Heart left ventricle (tissue), 16 donors: ENCODE data around the gene VAPA. TPM values are rescaled to one million over a fixed set of nuclear protein-coding genes. Genes with fewer than 3 reads are reported as not detected.

ENCODE experiments used
- ATAC-seq, 4 donors: fragments of 200-7000 bp; cut with Tn5 transposase; one replicate each; pipeline ENCODE4 v1.9.1; 2020 to 2022; ENCODE audit warnings: moderate library complexity in 4 of 4, mild to moderate bottlenecking in 3 of 4, moderate number of reproducible peaks in 1 of 4
- DNase-seq, 5 donors: peaks; one replicate each; pipeline ENCODE4 v3.0.0-alpha.2; 2020
- H3K27ac ChIP-seq, 12 donors: fragments of 200-600 bp; sonication (generic) in 4 of 12; one replicate each; pipeline versions ENCODE4 v1.5.0 to v1.8.0; 2016 to 2022; ENCODE audit warnings: mild to moderate bottlenecking in 2 of 12
- H3K27me3 ChIP-seq, 9 donors: fragments of 200-600 bp; sonication (generic) in 2 of 9; one replicate each; pipeline versions ENCODE4 v1.5.1 to v1.8.0; 2016 to 2022; ENCODE audit warnings: mild to moderate bottlenecking in 3 of 9
- H3K36me3 ChIP-seq, 9 donors: fragments of 200-600 bp; sonication (generic) in 2 of 9; one replicate each; pipeline versions ENCODE4 v1.5.0 to v1.8.0; 2018 to 2022; ENCODE audit warnings: mild to moderate bottlenecking in 2 of 9
- H3K4me1 ChIP-seq, 12 donors: fragments of 200-600 bp; sonication (generic) in 4 of 12; one replicate each; pipeline versions ENCODE4 v1.5.0 to v1.8.0; 2016 to 2022; ENCODE audit warnings: mild to moderate bottlenecking in 3 of 12
- H3K4me3 ChIP-seq, 12 donors: fragments of 200-600 bp; sonication (generic) in 4 of 12; one replicate each; pipeline versions ENCODE4 v1.5.0 to v1.8.0; 2017 to 2022; ENCODE audit warnings: mild to moderate bottlenecking in 9 of 12, moderate library complexity in 4 of 12
- H3K9me3 ChIP-seq, 12 donors: fragments of 200-600 bp; sonication (generic) in 4 of 12; one replicate each; pipeline versions ENCODE4 v1.5.0 to v1.8.0; 2016 to 2022; ENCODE audit warnings: mild to moderate bottlenecking in 1 of 12
- POLR2A ChIP-seq, 2 donors: fragments of 450-650 bp; IDR thresholded peaks; one replicate each; pipeline ENCODE4 v1.6.1; 2017; ENCODE audit warnings: antibody characterized with exemption in 2 of 2, mild to moderate bottlenecking in 2 of 2, moderate library complexity in 2 of 2
- WGBS, 4 donors: extraction: QIAGEN DNeasy Blood & Tissue Kit in 2 of 4; methylation state at CpG; one replicate each; pipeline versions ENCODE4 v1.1.5 to v1.1.7; 2013 to 2018; 5-methylcytosine and 5-hydroxymethylcytosine counted together
- intact Hi-C, 10 donors: fragments of 100-400 bp; cut with DNase I; formaldehyde crosslinking; loops; one replicate each; pipeline versions ENCODE4 v1.11.1 to v1.14.2; 2022
- polyA plus RNA-seq, 2 donors: library from polyadenylated mRNA; stranded (reverse); fragments of 200-250 nt; gene quantifications; one replicate each; pipeline ENCODE4 v1.2.3, GENCODE V29; 2013
- total RNA-seq, 9 donors: library from RNA; depleted of rRNA in 2 of 9; stranded (reverse); fragments of >200 nt in 2 of 9; fragmentation: NEBNext Ultra II Directional in 3 of 9; extraction: Animal tissue kit (Norgen Biotek cat#: 25700) in 3 of 9; gene quantifications; one replicate each; pipeline versions ENCODE4 v1.1.0 to v1.2.4, GENCODE V29; 2016 to 2023
- TF ChIP-seq, protein P1 (sequence below), 12 donors: fragments of 200-600 bp; sonication (generic) in 4 of 12; IDR thresholded peaks; one replicate each; pipeline versions ENCODE4 v1.5.0 to v1.8.0; 2018 to 2022; ENCODE audit warnings: antibody characterized with exemption in 12 of 12, mild to moderate bottlenecking in 5 of 12
- donor health status: ischemic (EF 13 %, LVEDD 7.1; RV severe dilation, severe dysfunction).
- donor health status: healthy with polysubstance abuse.
- donor health status: DM: no; HTN: yes; CAD: no.
- donor health status: DM: no; HTN: no; CAD: no.
- donor health status: ischemic (EF 25% LVEDD 6.9; RV normal size, moderate dysfunction).
- donor health status: ischemic (EF 25% LVEDD 5.7; RV mildly dilated, moderate dysfunction).
- donor health status: healthy.
- donor health status: DM: yes; HTN: yes; CAD: no.
- donor health status: ischemic (EF 35%, LVEDD 5.7; RV mildly dilated, moderate dysfunction).
- donor health status: nonischemic (EF 11% LVEDD 7.7; RV severe dilation, severe dysfunction).
- donor health status: DM: yes; HTN: yes; CAD: no.
- donor health status: PGD.
- donor health status: ischemic (EF 29% LVEDD 5.4; RV normal size, mild dysfunction).
- donor health status: nonischemic (EF 23%, LVEDD 6.1; RV moderate dilation, normal function).

VAPA gene
- total and polyA plus RNA-seq, 11 donors, result 107 to 289 (median 201) TPM

- 88 to 94% (median 92%) methylated on average over 2 of the region's 2 CpGs for WGBS, 4 donors
- H3K27ac ChIP-seq, result peak overlapping the region in 9 of 12 donors; percentile 3 to 77 (median 45)
- no peak for TF ChIP-seq POLR2A (IDR thresholded peaks at IDR 0.05)
- TF ChIP-seq, protein P1, sequence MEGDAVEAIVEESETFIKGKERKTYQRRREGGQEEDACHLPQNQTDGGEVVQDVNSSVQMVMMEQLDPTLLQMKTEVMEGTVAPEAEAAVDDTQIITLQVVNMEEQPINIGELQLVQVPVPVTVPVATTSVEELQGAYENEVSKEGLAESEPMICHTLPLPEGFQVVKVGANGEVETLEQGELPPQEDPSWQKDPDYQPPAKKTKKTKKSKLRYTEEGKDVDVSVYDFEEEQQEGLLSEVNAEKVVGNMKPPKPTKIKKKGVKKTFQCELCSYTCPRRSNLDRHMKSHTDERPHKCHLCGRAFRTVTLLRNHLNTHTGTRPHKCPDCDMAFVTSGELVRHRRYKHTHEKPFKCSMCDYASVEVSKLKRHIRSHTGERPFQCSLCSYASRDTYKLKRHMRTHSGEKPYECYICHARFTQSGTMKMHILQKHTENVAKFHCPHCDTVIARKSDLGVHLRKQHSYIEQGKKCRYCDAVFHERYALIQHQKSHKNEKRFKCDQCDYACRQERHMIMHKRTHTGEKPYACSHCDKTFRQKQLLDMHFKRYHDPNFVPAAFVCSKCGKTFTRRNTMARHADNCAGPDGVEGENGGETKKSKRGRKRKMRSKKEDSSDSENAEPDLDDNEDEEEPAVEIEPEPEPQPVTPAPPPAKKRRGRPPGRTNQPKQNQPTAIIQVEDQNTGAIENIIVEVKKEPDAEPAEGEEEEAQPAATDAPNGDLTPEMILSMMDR (IDR thresholded peaks at IDR 0.05), result no peak
- no peaks in the 10 kb centered on the region for H3K36me3 ChIP-seq
- peaks cover 0 to 13% (median 2%) of the 10 kb centered on the region in 12 donors for H3K4me1 ChIP-seq
- no peaks in the 10 kb centered on the region for H3K9me3 ChIP-seq
- no peak for ATAC-seq
- intact Hi-C loops, result loop anchor here in 1 of 10 donors (5.0 kb wide), 1 partner anchor 36 kb away; the partner anchor contains the start of gene VAPA
- H3K27me3 ChIP-seq, result no peaks in the 10 kb centered on the region
- DNase-seq, result no peak
- peak overlapping the region in 3 of 12 donors; percentile 32 to 43 (median 42) for H3K4me3 ChIP-seq
Measured at GRCh38 chr18:9876212-9876866, 37.5 kb upstream of the VAPA start.

- peak overlapping the region in 8 of 12 donors; percentile 1 to 43 (median 32) for H3K4me3 ChIP-seq
- DNase-seq (peak in 1 of 5 donors; percentile 33), ATAC-seq (peak in 3 of 4 donors; percentile 73 to 90 (median 87))
- H3K27ac ChIP-seq, result peak overlapping the region in 11 of 12 donors; percentile 2 to 77 (median 45)
- H3K4me1 ChIP-seq, result peaks cover 0 to 13% (median 2%) of the 10 kb centered on the region in 12 donors
- no peaks in the 10 kb centered on the region for H3K36me3 ChIP-seq
- H3K27me3 ChIP-seq, result no peaks in the 10 kb centered on the region
- intact Hi-C loops, result loop anchor here in 1 of 10 donors (5.0 kb wide), 1 partner anchor 35 kb away; the partner anchor contains the start of gene VAPA
- 23 to 37% (median 31%) methylated on average over 9 of the region's 9 CpGs for WGBS, 4 donors
- TF ChIP-seq, protein P1 (IDR thresholded peaks at IDR 0.05), result no peak
- no peak for TF ChIP-seq POLR2A (IDR thresholded peaks at IDR 0.05)
- no peaks in the 10 kb centered on the region for H3K9me3 ChIP-seq
Measured at GRCh38 chr18:9876867-9877654, 36.8 kb upstream of the VAPA start.

GRCh38 chr18:9877655-9878014 lies 36.2 kb upstream of the VAPA start:
- no peaks in the 10 kb centered on the region for H3K36me3 ChIP-seq

More at GRCh38 chr18:9877655-9878014, 36.2 kb upstream of the VAPA start:
- DNase-seq (no peak), ATAC-seq (no peak)
- Histone ChIP-seq H3K9me3 (no peaks in the 10 kb centered on the region), H3K4me3 (peak overlapping the region in 5 of 12 donors; percentile 16 to 43 (median 37)), H3K4me1 (peaks cover 0 to 13% (median 2%) of the 10 kb centered on the region in 12 donors), H3K27me3 (no peaks in the 10 kb centered on the region), H3K27ac (peak overlapping the region in 11 of 12 donors; percentile 2 to 77 (median 45))
- TF ChIP-seq, protein P1 (IDR thresholded peaks at IDR 0.05), result no peak
- TF ChIP-seq POLR2A (IDR thresholded peaks at IDR 0.05), result no peak
- intact Hi-C loops, result loop anchor here in 1 of 10 donors (5.0 kb wide), 1 partner anchor 35 kb away; the partner anchor contains the start of gene VAPA
